ENCODE measurements around the gene AP2A1. TPM values are rescaled to one million over a fixed set of nuclear protein-coding genes. Genes with fewer than 3 reads are reported as not detected.

The AP2A1 gene
- total RNA-seq, 1 experiment from 2014 or later, result 107 TPM

DNA sequence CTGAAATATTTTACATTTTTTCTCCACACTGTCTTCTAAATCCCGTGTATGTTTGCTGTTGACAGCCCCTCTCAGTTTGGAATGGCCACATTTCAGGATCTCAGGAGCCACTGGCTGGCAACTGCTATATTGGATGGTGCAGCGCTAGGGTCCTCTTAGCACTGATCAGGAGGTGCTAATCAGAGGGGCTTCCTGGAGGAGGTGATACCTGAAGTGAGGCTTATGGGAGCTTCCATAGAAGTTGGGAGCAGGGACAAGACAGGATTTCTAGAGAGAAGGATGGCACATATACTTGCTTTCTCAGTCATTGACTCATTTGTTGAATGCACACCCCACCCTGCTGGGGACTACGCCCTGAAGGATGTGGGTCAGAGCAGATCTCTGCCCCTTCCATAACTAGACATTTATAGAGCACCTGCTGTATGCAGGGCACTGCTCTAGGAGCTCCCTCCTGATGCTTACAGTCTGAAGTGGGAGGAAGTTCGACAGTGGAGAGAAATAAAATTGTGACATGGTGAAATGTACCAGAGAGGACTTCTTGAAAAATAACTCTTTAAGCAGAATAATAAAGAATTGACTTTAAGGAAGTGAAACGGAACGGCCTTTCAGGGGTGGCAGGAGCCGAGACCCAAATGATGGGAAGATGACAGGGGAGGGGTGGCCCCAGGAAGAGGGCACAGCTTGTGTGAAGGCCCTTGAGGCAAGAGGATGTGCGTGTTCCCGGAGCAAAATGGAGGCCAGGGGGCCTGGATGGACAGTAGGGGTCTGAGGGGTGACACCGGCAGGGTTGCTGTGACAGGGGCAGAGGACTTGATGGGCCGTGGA lies 13.1 kb downstream of the AP2A1 start:
- H3K36me3 ChIP-seq (ENCODE audit: control insufficient read depth, insufficient read depth, low read length), result peaks cover 2% of the 10 kb centered on the region; the same call in 1 of the 2 replicates
- H3K4me3 ChIP-seq (ENCODE audit: low read depth, low read length), result no peak overlapping the region
- no peaks in the 10 kb centered on the region for H3K4me1 ChIP-seq
- Mint-ChIP-seq H3K27ac (ENCODE audit: unreplicated experiment) (peak overlapping the region; percentile 43), H3K9me3 (ENCODE audit: unreplicated experiment) (no peaks in the 10 kb centered on the region), H3K27me3 (ENCODE audit: insufficient read depth, unreplicated experiment) (no peaks in the 10 kb centered on the region), H3K36me3 (ENCODE audit: insufficient read depth, unreplicated experiment) (peaks cover 49% of the 10 kb centered on the region), H3K4me1 (ENCODE audit: low read depth, unreplicated experiment) (peaks cover 16% of the 10 kb centered on the region), H3K4me3 (ENCODE audit: unreplicated experiment) (no peak overlapping the region)
- DNase-seq, result no peak
- no TSS peak for BruUV-seq (replicated peaks)
- POLR2A ChIA-PET, result no interaction called here
- H3K27me3 ChIP-seq (replicated peaks; ENCODE audit: control insufficient read depth, insufficient read depth, low read length), result no peaks in the 10 kb centered on the region
- CTCF ChIA-PET, result no interaction called here
- TF ChIP-seq, protein P1, sequence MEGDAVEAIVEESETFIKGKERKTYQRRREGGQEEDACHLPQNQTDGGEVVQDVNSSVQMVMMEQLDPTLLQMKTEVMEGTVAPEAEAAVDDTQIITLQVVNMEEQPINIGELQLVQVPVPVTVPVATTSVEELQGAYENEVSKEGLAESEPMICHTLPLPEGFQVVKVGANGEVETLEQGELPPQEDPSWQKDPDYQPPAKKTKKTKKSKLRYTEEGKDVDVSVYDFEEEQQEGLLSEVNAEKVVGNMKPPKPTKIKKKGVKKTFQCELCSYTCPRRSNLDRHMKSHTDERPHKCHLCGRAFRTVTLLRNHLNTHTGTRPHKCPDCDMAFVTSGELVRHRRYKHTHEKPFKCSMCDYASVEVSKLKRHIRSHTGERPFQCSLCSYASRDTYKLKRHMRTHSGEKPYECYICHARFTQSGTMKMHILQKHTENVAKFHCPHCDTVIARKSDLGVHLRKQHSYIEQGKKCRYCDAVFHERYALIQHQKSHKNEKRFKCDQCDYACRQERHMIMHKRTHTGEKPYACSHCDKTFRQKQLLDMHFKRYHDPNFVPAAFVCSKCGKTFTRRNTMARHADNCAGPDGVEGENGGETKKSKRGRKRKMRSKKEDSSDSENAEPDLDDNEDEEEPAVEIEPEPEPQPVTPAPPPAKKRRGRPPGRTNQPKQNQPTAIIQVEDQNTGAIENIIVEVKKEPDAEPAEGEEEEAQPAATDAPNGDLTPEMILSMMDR (IDR thresholded peaks at IDR 0.05; ENCODE audit: insufficient read depth in 1 of 2, low read depth in 1 of 2, low read length in 1 of 2, severe bottlenecking in 1 of 2, unreplicated experiment in 1 of 2), result no peak
- intact Hi-C loops (cut with micrococcal nuclease; ENCODE audit: unreplicated experiment), result no loop called here
- H3K9me3 ChIP-seq, result no peaks in the 10 kb centered on the region

DNA sequence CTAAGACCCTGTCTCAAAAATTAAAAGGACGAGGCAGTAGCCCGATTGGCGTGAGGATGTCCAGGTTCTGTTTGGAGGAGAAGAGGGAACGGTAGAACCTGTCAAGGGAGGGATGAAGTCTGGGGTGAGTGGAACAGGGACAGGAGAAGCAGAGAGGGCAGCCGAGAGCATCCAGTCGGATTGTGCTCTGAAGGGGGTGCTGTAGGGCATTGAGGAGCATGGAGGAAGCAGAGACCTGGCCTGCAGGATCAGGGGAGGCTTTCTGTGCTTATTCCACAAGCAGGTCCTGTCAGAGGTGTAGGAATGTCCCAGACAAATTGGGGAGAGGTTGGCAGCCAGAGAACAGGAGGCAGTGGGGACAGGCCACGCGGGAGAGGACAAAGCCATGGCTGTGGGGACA lies 14.1 kb downstream of the AP2A1 start:
- ChIA-PET POLR2A (interaction anchor here (0.5 kb wide), 1 partner anchor 14 kb away, joined by 4 read pairs; the partner anchor contains the start of gene AP2A1), CTCF (no interaction called here)
- no peak overlapping the region for H3K4me3 ChIP-seq (ENCODE audit: low read depth, low read length)
- no peaks in the 10 kb centered on the region for H3K27me3 ChIP-seq (replicated peaks; ENCODE audit: control insufficient read depth, insufficient read depth, low read length)
- Mint-ChIP-seq H3K4me3 (ENCODE audit: unreplicated experiment) (no peak overlapping the region), H3K27ac (ENCODE audit: unreplicated experiment) (peak overlapping the region; percentile 43), H3K27me3 (ENCODE audit: insufficient read depth, unreplicated experiment) (no peaks in the 10 kb centered on the region), H3K36me3 (ENCODE audit: insufficient read depth, unreplicated experiment) (peaks cover 53% of the 10 kb centered on the region), H3K9me3 (ENCODE audit: unreplicated experiment) (no peaks in the 10 kb centered on the region), H3K4me1 (ENCODE audit: low read depth, unreplicated experiment) (peaks cover 23% of the 10 kb centered on the region)
- intact Hi-C loops (cut with micrococcal nuclease; ENCODE audit: unreplicated experiment), result no loop called here
- H3K36me3 ChIP-seq (ENCODE audit: control insufficient read depth, insufficient read depth, low read length), result peaks cover 2% of the 10 kb centered on the region; the same call in 1 of the 2 replicates
- no peak for DNase-seq
- H3K4me1 ChIP-seq, result peaks cover 4% of the 10 kb centered on the region
- no peaks in the 10 kb centered on the region for H3K9me3 ChIP-seq
- no TSS peak for BruUV-seq (replicated peaks)
- TF ChIP-seq, protein P1 (IDR thresholded peaks at IDR 0.05; ENCODE audit: insufficient read depth in 1 of 2, low read depth in 1 of 2, low read length in 1 of 2, severe bottlenecking in 1 of 2, unreplicated experiment in 1 of 2), result no peak

DNA sequence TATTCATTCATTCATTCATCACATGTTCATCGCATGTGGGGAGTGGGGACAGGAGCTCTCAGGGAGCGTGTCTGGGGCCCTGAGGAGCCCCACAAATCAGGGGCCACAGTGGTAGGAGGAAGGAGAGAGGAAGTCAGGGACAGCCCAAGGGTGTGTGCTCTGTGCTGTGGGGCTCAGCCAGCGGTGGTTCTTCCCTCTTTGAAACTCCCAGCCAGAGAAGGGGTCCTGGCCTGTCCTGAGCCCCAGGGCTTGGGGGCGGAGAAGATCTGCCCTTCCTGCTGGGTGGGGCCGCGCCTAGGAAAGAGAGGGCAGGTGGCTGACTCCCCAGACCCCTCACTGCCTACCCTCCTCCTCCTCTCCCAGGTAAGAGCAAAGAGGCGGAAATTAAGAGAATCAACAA lies 14.6 kb downstream of the AP2A1 start:
- H3K36me3 Mint-ChIP-seq (ENCODE audit: insufficient read depth, unreplicated experiment), result peaks cover 53% of the 10 kb centered on the region
- peak overlapping the region; percentile 43 for H3K27ac Mint-ChIP-seq (ENCODE audit: unreplicated experiment)
- BruUV-seq (replicated peaks), result no TSS peak
- no peaks in the 10 kb centered on the region for H3K27me3 ChIP-seq (replicated peaks; ENCODE audit: control insufficient read depth, insufficient read depth, low read length)
- POLR2A ChIA-PET, result interaction anchor here (0.5 kb wide), 1 partner anchor 15 kb away, joined by 4 read pairs; the partner anchor contains the start of gene AP2A1
- intact Hi-C loops (cut with micrococcal nuclease; ENCODE audit: unreplicated experiment), result no loop called here
- no peaks in the 10 kb centered on the region for H3K9me3 ChIP-seq
- no peak for DNase-seq
- CTCF ChIA-PET, result no interaction called here
- TF ChIP-seq, protein P1 (IDR thresholded peaks at IDR 0.05; ENCODE audit: insufficient read depth in 1 of 2, low read depth in 1 of 2, low read length in 1 of 2, severe bottlenecking in 1 of 2, unreplicated experiment in 1 of 2), result no peak
- peaks cover 26% of the 10 kb centered on the region for H3K4me1 Mint-ChIP-seq (ENCODE audit: low read depth, unreplicated experiment)
- no peak overlapping the region for H3K4me3 ChIP-seq (ENCODE audit: low read depth, low read length)
- H3K4me3 Mint-ChIP-seq (ENCODE audit: unreplicated experiment), result no peak overlapping the region
- peaks cover 10% of the 10 kb centered on the region for H3K4me1 ChIP-seq
- peaks cover 2% of the 10 kb centered on the region; the same call in 1 of the 2 replicates for H3K36me3 ChIP-seq (ENCODE audit: control insufficient read depth, insufficient read depth, low read length)
- H3K27me3 Mint-ChIP-seq (ENCODE audit: insufficient read depth, unreplicated experiment), result no peaks in the 10 kb centered on the region
- H3K9me3 Mint-ChIP-seq (ENCODE audit: unreplicated experiment), result no peaks in the 10 kb centered on the region
